Liver (tissue), 9 donors: ENCODE measurements around the gene SIPA1L2. TPM values are rescaled to one million over a fixed set of nuclear protein-coding genes. Genes with fewer than 3 reads are reported as not detected.

Experiments used
- DNase-seq: peaks from one replicate; pipeline ENCODE4 v3.0.0-alpha.2; 2017; ENCODE audit warnings: low spot score
- H3K27ac ChIP-seq, 2 donors: one replicate each; pipeline ENCODE4 v1.7.0; 2013; ENCODE audit warnings: inconsistent platforms in 2 of 2, low read length in 2 of 2, control low read depth in 1 of 2, low read depth in 1 of 2, mild to moderate bottlenecking in 1 of 2
- H3K27me3 ChIP-seq, 4 donors: one replicate each; pipeline versions ENCODE4 v1.6.1 to v1.7.0; 2013; ENCODE audit warnings: low read length in 3 of 4, inconsistent platforms in 1 of 4, mild to moderate bottlenecking in 1 of 4, moderate library complexity in 1 of 4; ENCODE audit not compliant: control insufficient read depth in 4 of 4, insufficient read depth in 4 of 4
- H3K36me3 ChIP-seq, 4 donors: one replicate each; pipeline versions ENCODE4 v1.6.1 to v1.7.0; 2013; ENCODE audit warnings: low read length in 3 of 4, mild to moderate bottlenecking in 3 of 4, low read depth in 1 of 4, moderate library complexity in 1 of 4; ENCODE audit not compliant: control insufficient read depth in 4 of 4, insufficient read depth in 3 of 4
- H3K4me1 ChIP-seq, 4 donors: one replicate each; pipeline versions ENCODE4 v1.6.1 to v1.7.0; 2013; ENCODE audit warnings: low read length in 3 of 4, mild to moderate bottlenecking in 3 of 4, moderate library complexity in 1 of 4; ENCODE audit not compliant: control insufficient read depth in 4 of 4, insufficient read depth in 4 of 4
- H3K4me3 ChIP-seq, 3 donors: one replicate each; pipeline versions ENCODE4 v1.6.1 to v1.7.0; 2013; ENCODE audit warnings: low read length in 3 of 3, control low read depth in 1 of 3, low read depth in 1 of 3, mild to moderate bottlenecking in 1 of 3
- H3K9ac ChIP-seq, 2 donors: one replicate each; pipeline ENCODE4 v1.7.0; 2013; ENCODE audit warnings: low read length in 2 of 2, mild to moderate bottlenecking in 2 of 2, moderate library complexity in 2 of 2, control low read depth in 1 of 2, low read depth in 1 of 2
- H3K9me3 ChIP-seq, 4 donors: one replicate each; pipeline versions ENCODE4 v1.6.1 to v1.7.0; 2013; ENCODE audit warnings: low read length in 3 of 4; ENCODE audit not compliant: control insufficient read depth in 4 of 4
- CTCF ChIP-seq: fragments of 150-350 bp; IDR thresholded peaks from 2 replicates; pipeline ENCODE4 v1.5.1; 2017; ENCODE audit warnings: improper control_type of control experiment, low read depth, low read length; ENCODE audit not compliant: missing input control
- FOXA1 ChIP-seq: IDR thresholded peaks from 2 replicates; pipeline ENCODE4 v1.6.1; 2016; ENCODE audit warnings: antibody characterized with exemption
- FOXA2 ChIP-seq: IDR thresholded peaks from 2 replicates; pipeline ENCODE4 v1.6.1; 2016; ENCODE audit warnings: antibody characterized with exemption
- GABPA ChIP-seq, 2 donors: IDR thresholded peaks in 1 of 2; conservative IDR thresholded peaks in 1 of 2; 2 replicates each; pipeline ENCODE4 v1.6.1; 2016; ENCODE audit warnings: antibody characterized with exemption in 2 of 2, mild to moderate bottlenecking in 1 of 2, moderate library complexity in 1 of 2
- HNF4A ChIP-seq, 2 donors: conservative IDR thresholded peaks; 2 replicates each; pipeline ENCODE4 v1.6.1; 2016; ENCODE audit warnings: antibody characterized with exemption in 2 of 2, mild to moderate bottlenecking in 2 of 2
- HNF4G ChIP-seq: IDR thresholded peaks from 2 replicates; pipeline ENCODE4 v1.6.1; 2016; ENCODE audit warnings: antibody characterized with exemption
- JUND ChIP-seq, 2 donors: IDR thresholded peaks; 2 replicates each; pipeline ENCODE4 v1.6.1; 2016; ENCODE audit warnings: antibody characterized with exemption in 2 of 2
- MAX ChIP-seq: IDR thresholded peaks from 2 replicates; pipeline ENCODE4 v1.6.1; 2016; ENCODE audit warnings: antibody characterized with exemption
- NR2F2 ChIP-seq: IDR thresholded peaks from 2 replicates; pipeline ENCODE4 v1.6.1; 2016; ENCODE audit warnings: antibody characterized with exemption
- RAD21 ChIP-seq, 2 donors: IDR thresholded peaks; 2 replicates each; pipeline ENCODE4 v1.6.1; 2016; ENCODE audit warnings: antibody characterized with exemption in 2 of 2, mild to moderate bottlenecking in 2 of 2
- REST ChIP-seq: IDR thresholded peaks from 2 replicates; pipeline ENCODE4 v1.6.1; 2016; ENCODE audit warnings: antibody characterized with exemption, mild to moderate bottlenecking
- RXRA ChIP-seq, 2 donors: IDR thresholded peaks; 2 replicates each; pipeline ENCODE4 v1.6.1; 2017 to 2018; ENCODE audit warnings: antibody characterized with exemption in 2 of 2, mild to moderate bottlenecking in 1 of 2
- SP1 ChIP-seq: IDR thresholded peaks from 2 replicates; pipeline ENCODE4 v1.6.1; 2018; ENCODE audit warnings: antibody characterized with exemption, mild to moderate bottlenecking
- TAF1 ChIP-seq: conservative IDR thresholded peaks from 2 replicates; pipeline ENCODE4 v1.6.1; 2016; ENCODE audit warnings: antibody characterized with exemption, mild to moderate bottlenecking
- YY1 ChIP-seq: IDR thresholded peaks from 2 replicates; pipeline ENCODE4 v1.6.1; 2016; ENCODE audit warnings: antibody characterized with exemption, mild to moderate bottlenecking
- WGBS: extraction: QIAGEN DNeasy Blood & Tissue Kit; methylation state at CpG from one replicate; pipeline ENCODE4 v1.1.7; 2013; 5-methylcytosine and 5-hydroxymethylcytosine counted together
- polyA plus RNA-seq, 2 donors: library from polyadenylated mRNA; stranded (reverse) in 1 of 2; unstranded in 1 of 2; fragments of 200-250 nt in 1 of 2; fragments of >200 nt in 1 of 2; fragmentation: Nextera tagmentation in 1 of 2; extraction: Ambion mirVana in 1 of 2; gene quantifications; one replicate each; pipeline versions ENCODE4 v1.2.1 to v1.2.3, GENCODE V29; 2013 to 2015
- total RNA-seq, 2 donors: library from RNA; depleted of rRNA; stranded (reverse); fragments of >200 nt; gene quantifications; one replicate each; pipeline ENCODE4 v1.2.3, GENCODE V29; 2014
- donor health status: healthy.
- donor health status: healthy.
- donor health status: healthy.
- donor health status: healthy.
- donor health status: healthy.

SIPA1L2 gene
- total and polyA plus RNA-seq, 4 donors, result 1.9 to 18.5 (median 4.0) TPM

GRCh38 chr1:232627645-232628334 is 2.1 kb downstream of the SIPA1L2 start:
- no peaks in the 10 kb centered on the region for H3K9me3 ChIP-seq
- no peak for DNase-seq
- H3K36me3 ChIP-seq, result no peaks in the 10 kb centered on the region
- peaks cover 0 to 20% (median 5%) of the 10 kb centered on the region in 4 donors for H3K4me1 ChIP-seq
- H3K27me3 ChIP-seq, result no peaks in the 10 kb centered on the region
- no peak overlapping the region for H3K4me3 ChIP-seq
- H3K9ac ChIP-seq, result peak overlapping the region in 1 of 2 donors; percentile 33
- WGBS, result 65% methylated on average over 4 of the region's 4 CpGs
- no peak overlapping the region for H3K27ac ChIP-seq
- TF ChIP-seq FOXA2 (no peak), NR2F2 (no peak), MAX (no peak), RXRA (IDR thresholded peaks at IDR 0.05) (no peak), RAD21 (IDR thresholded peaks at IDR 0.05) (peak; percentile 57 to 76), CTCF (peak; percentile 23), HNF4G (no peak), SP1 (no peak), GABPA (IDR thresholded peaks at IDR 0.05 in 1 of 2, conservative IDR thresholded peaks at IDR 0.05 in 1 of 2) (no peak), FOXA1 (no peak), TAF1 (no peak)

GRCh38 chr1:232627171-232627570 is 2.8 kb downstream of the SIPA1L2 start:
- Histone ChIP-seq H3K9me3 (no peaks in the 10 kb centered on the region), H3K27me3 (no peaks in the 10 kb centered on the region), H3K27ac (no peak overlapping the region), H3K4me1 (peaks cover 0 to 14% (median 3%) of the 10 kb centered on the region in 4 donors), H3K36me3 (no peaks in the 10 kb centered on the region), H3K4me3 (no peak overlapping the region), H3K9ac (no peak overlapping the region)
- no peak for DNase-seq
- 81% methylated on average over 4 of the region's 4 CpGs for WGBS
- TF ChIP-seq TAF1 (no peak), RXRA (IDR thresholded peaks at IDR 0.05) (no peak), RAD21 (IDR thresholded peaks at IDR 0.05) (no peak), FOXA2 (no peak), MAX (no peak), YY1 (no peak), HNF4A (conservative IDR thresholded peaks at IDR 0.05) (no peak), REST (no peak), CTCF (no peak), JUND (IDR thresholded peaks at IDR 0.05) (no peak), FOXA1 (no peak), NR2F2 (no peak)
